K562 (cell line): Measurements from ENCODE around the gene LUC7L. TPM values are rescaled to one million over a fixed set of nuclear protein-coding genes. Genes with fewer than 3 reads are reported as not detected.
A peak's percentile ranks its signal among the peaks of the same experiment; 100 is the strongest.

Experiments used
- CTBP1 ChIP-seq: fragments of 450-650 bp; IDR thresholded peaks from 2 replicates; pipeline ENCODE4 v1.6.1; 2016; ENCODE audit warnings: borderline replicate concordance
- EGR1 ChIP-seq: fragments of 450-650 bp; conservative IDR thresholded peaks from 2 replicates; pipeline ENCODE4 v1.6.1; 2017; ENCODE audit warnings: mild to moderate bottlenecking
- FUS ChIP-seq: fragments of 200-400 bp; formaldehyde crosslinking; optimal IDR thresholded peaks from 2 replicates; pipeline ENCODE3; 2017; ENCODE audit warnings: low read depth, low read length
- GATAD2B ChIP-seq: fragments of 450-650 bp; IDR thresholded peaks from 2 replicates; pipeline ENCODE4 v1.6.1; 2017; ENCODE audit warnings: mild to moderate bottlenecking, borderline replicate concordance
- HLTF ChIP-seq: fragments of 450-650 bp; IDR thresholded peaks from 2 replicates; pipeline ENCODE4 v1.6.1; 2016
- HNRNPL ChIP-seq: fragments of 200-400 bp; formaldehyde crosslinking; IDR thresholded peaks from 2 replicates; pipeline ENCODE4 v1.6.1; 2017; ENCODE audit warnings: low read depth, mild to moderate bottlenecking, low read length
- MAFF ChIP-seq: IDR thresholded peaks from 2 replicates; pipeline ENCODE4 v1.6.1; 2012; ENCODE audit warnings: low read length, improper control_type of control experiment
- MCM7 ChIP-seq, 2 experiments: fragments of 450-650 bp; IDR thresholded peaks; 2 replicates each; pipeline ENCODE4 v1.6.1; 2016 to 2018
- PHTF2 ChIP-seq: fragments of 250-450 bp; sonication (Bioruptor Pico); IDR thresholded peaks from 2 replicates; pipeline ENCODE4 v1.5.0; 2021; ENCODE audit warnings: mild to moderate bottlenecking
- POLR2H ChIP-seq: IDR thresholded peaks from 2 replicates; pipeline ENCODE4 v1.6.1; 2016; ENCODE audit warnings: missing genetic modification characterization, low read depth, mild to moderate bottlenecking, control low read depth, missing compliant biosample characterization, moderate library complexity
- PTRF ChIP-seq: fragments of 450-650 bp; IDR thresholded peaks from 2 replicates; pipeline ENCODE4 v1.6.1; 2016; ENCODE audit warnings: mild to moderate bottlenecking, missing genetic modification characterization, missing compliant biosample characterization
- SOX6 ChIP-seq: fragments of 450-650 bp; IDR thresholded peaks from 2 replicates; pipeline ENCODE4 v1.6.1; 2014; ENCODE audit warnings: mild to moderate bottlenecking
- TARDBP ChIP-seq: fragments of 450-650 bp; IDR thresholded peaks from 2 replicates; pipeline ENCODE4 v1.6.1; 2016
- TOE1 ChIP-seq, 2 experiments: fragments of 450-650 bp in 1 of 2; sonication (generic) in 1 of 2; formaldehyde crosslinking in 1 of 2; IDR thresholded peaks; 2 replicates each; pipeline versions ENCODE4 v1.7.1 to v1.8.0; 2016 to 2022; ENCODE audit warnings: borderline replicate concordance in 2 of 2, mild to moderate bottlenecking in 2 of 2, antibody characterized with exemption in 1 of 2, inconsistent platforms in 1 of 2, low read depth in 1 of 2, missing genetic modification reagents in 1 of 2, moderate library complexity in 1 of 2
- ZNF165 ChIP-seq: fragments of 250-450 bp; sonication (Bioruptor Pico); IDR thresholded peaks from 2 replicates; pipeline ENCODE4 v1.4.0; 2020; ENCODE audit warnings: borderline replicate concordance
- polyA plus RNA-seq, 8 experiments: library from polyadenylated mRNA; depleted of rRNA in 4 of 8; stranded (reverse) in 5 of 8; unstranded in 3 of 8; fragments of >200 nt; fragmentation: Nextera tagmentation in 2 of 8; fragmentation: Illumina TruSeq in 1 of 8; extraction: Ambion mirVana in 2 of 8; extraction: Trizol in 1 of 8; gene quantifications; 2 replicates each; pipeline versions ENCODE4 v1.2.1 to v1.2.3, GENCODE V29; 2011 to 2014; ENCODE audit warnings: inconsistent platforms in 1 of 8, missing spikeins in 1 of 8
- total RNA-seq, 7 experiments: library from RNA; depleted of rRNA in 6 of 7; stranded (reverse); fragments of >200 nt in 6 of 7; fragmentation: Illumina TruSeq in 2 of 7; extraction: Trizol in 2 of 7; gene quantifications; 2 replicates each; pipeline versions ENCODE4 v1.2.1 to v1.2.3, GENCODE V29; 2011 to 2021; ENCODE audit warnings: low replicate concordance in 1 of 7
- TF ChIP-seq, protein P1 (sequence below): fragments of 250-450 bp; sonication (Bioruptor Pico); IDR thresholded peaks from 2 replicates; pipeline ENCODE4 v1.5.0; 2021; ENCODE audit warnings: mild to moderate bottlenecking, moderate library complexity
- TF ChIP-seq, protein P2 (sequence below): sonication (generic); formaldehyde crosslinking; IDR thresholded peaks from 2 replicates; pipeline ENCODE4 v1.8.0; 2022; ENCODE audit warnings: mild to moderate bottlenecking, missing genetic modification reagents
- TF ChIP-seq, protein P3 (sequence below): fragments of 250-450 bp; sonication (Bioruptor Pico); IDR thresholded peaks from 2 replicates; pipeline ENCODE4 v1.5.0; 2022; ENCODE audit warnings: mild to moderate bottlenecking
- TF ChIP-seq, protein P4 (sequence below), 2 experiments: IDR thresholded peaks; 2 replicates each; pipeline ENCODE4 v1.6.1; 2011; ENCODE audit warnings: borderline replicate concordance in 1 of 2, control low read depth in 1 of 2, low read depth in 1 of 2, low read length in 1 of 2, mild to moderate bottlenecking in 1 of 2, mixed read lengths in 1 of 2, moderate library complexity in 1 of 2; ENCODE audit not compliant: insufficient read depth in 1 of 2, insufficient read length in 1 of 2, poor library complexity in 1 of 2, severe bottlenecking in 1 of 2; ENCODE audit errors: extremely low read depth in 1 of 2
- TF ChIP-seq, protein P5 (sequence below): fragments of 250-450 bp; sonication (Bioruptor Pico); IDR thresholded peaks from 2 replicates; pipeline ENCODE4 v1.8.0; 2021; ENCODE audit warnings: moderate library complexity, mild to moderate bottlenecking, inconsistent platforms

The LUC7L gene
- total and polyA plus RNA-seq, 9 of the 15 experiments (the other 6 are each of a cell fraction or from before 2014, with no cell fraction given) = 1.7 to 93.3 (median 59.5) TPM

DNA sequence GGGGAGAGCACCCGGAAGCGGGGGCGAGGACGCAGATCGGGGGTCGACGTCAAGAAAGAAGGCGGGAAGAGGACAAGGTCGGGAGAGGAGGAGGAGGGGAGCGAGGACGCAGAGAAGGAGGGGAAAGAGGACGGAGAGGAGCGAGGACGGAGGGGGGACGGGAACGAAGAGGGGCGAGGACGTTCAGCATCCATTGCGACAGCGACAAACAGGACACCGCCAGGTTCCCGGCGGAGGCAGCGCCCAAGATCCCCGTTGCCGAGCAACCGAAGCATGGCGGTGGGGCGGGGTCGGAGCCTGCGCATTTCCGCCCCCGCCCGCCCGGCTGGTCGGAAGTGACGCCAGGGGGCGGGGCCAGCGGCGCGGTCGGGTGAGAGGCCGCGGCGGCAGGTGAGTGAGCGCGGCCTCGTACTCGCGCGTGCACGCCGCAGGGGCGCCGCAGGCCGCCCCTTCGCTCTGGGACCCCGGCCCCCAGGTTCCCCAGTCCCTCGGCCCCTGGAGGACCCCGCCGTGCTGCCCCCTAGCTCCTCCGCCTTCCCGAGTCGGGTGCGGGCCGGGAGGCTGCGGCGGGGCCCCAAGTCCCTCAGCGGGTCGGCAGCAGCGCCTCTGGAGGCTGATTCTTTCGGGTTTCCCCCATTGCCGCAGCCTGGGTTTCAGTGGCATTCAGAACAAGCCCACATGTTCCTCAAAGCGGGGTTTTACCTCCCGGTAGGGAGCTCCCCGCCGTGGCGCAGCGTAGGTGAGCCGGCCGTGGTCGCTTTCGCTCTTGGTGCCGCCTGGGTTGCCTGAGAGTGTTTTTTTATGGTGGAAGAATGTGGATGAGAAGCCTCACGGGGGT, 5.4 kb upstream of the LUC7L start, which contains the start of gene FAM234A (continued):
- TF ChIP-seq, protein P1, sequence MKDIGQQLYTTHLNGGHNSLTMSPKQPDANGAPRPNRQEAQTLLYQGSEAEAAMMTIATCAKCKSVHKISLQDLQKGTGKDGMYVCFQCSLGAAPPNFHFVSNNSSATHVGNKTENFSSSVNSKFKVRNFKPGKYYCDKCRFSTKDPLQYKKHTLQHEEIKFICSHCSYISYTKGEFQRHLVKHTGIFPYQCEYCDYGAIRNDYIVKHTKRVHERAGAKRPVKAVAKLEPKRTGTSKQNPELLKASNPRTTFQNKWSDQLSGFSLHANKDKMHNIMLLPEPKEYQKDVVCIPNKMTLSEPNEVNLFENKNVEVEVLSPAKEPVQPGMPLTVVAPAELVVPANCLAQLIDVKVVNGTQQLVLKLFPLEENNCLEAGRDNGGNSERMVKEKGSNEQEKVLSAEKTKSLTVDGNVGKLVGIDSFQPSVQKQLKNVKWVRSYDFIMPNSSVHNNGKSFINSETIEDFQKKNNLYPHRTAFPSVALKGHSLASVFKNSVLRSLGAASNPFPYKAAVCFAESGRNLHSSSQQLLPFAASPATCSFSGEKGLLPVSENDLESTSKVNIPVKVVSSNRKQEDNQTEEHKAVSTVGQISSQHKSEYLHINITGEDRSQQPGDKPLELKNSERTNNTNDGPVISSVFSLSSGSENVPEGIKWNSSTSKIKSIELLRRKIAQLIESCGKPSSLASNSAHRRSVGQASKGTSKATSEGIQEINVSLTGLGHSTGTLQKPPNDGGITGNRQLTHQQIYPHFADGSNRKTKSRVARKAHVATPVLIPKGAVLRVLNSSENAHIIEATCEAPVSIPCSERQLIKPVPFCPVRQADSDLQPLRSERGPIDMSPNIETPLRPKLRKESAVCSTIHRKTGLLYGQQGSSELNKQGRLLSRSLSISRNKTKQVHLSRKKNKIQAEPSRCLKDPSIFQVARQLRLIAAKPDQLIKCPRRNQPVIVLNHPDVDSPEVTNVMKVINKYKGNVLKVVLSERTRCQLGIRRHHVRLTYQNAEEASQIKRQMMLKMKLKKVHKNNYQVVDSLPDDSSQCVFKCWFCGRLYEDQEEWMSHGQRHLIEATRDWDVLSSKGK (CRISPR knock-in tag) = no peak
- TF ChIP-seq SOX6 (peak; percentile 19; the same call in 1 of the 2 replicates), HLTF (peak; percentile 90; the same call in 1 of the 2 replicates), PHTF2 (CRISPR knock-in tag) (no peak), FUS (no peak), ZNF165 (CRISPR knock-in tag) (no peak), EGR1 (peak; percentile 99), CTBP1 (peak; percentile 93), PTRF (tag) (no peak), POLR2H (tag) (peak; percentile 79), MCM7 (IDR thresholded peaks at IDR 0.05) (no peak), GATAD2B (peak; percentile 86), HNRNPL (no peak), MAFF (no peak), TOE1 (IDR thresholded peaks at IDR 0.05; ENCODE audit: borderline replicate concordance) (peak; percentile 49; the same call in 1 of the 2 replicates), TOE1 (CRISPR knock-in tag; IDR thresholded peaks at IDR 0.05; ENCODE audit: borderline replicate concordance, low read depth) (no peak), TARDBP (peak; percentile 77)
- TF ChIP-seq, protein P2, sequence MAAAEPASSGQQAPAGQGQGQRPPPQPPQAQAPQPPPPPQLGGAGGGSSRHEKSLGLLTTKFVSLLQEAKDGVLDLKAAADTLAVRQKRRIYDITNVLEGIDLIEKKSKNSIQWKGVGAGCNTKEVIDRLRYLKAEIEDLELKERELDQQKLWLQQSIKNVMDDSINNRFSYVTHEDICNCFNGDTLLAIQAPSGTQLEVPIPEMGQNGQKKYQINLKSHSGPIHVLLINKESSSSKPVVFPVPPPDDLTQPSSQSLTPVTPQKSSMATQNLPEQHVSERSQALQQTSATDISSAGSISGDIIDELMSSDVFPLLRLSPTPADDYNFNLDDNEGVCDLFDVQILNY (CRISPR knock-in tag) = no peak
- TF ChIP-seq, protein P3, sequence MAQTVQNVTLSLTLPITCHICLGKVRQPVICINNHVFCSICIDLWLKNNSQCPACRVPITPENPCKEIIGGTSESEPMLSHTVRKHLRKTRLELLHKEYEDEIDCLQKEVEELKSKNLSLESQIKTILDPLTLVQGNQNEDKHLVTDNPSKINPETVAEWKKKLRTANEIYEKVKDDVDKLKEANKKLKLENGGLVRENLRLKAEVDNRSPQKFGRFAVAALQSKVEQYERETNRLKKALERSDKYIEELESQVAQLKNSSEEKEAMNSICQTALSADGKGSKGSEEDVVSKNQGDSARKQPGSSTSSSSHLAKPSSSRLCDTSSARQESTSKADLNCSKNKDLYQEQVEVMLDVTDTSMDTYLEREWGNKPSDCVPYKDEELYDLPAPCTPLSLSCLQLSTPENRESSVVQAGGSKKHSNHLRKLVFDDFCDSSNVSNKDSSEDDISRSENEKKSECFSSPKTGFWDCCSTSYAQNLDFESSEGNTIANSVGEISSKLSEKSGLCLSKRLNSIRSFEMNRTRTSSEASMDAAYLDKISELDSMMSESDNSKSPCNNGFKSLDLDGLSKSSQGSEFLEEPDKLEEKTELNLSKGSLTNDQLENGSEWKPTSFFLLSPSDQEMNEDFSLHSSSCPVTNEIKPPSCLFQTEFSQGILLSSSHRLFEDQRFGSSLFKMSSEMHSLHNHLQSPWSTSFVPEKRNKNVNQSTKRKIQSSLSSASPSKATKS (CRISPR knock-in tag) = no peak
- TF ChIP-seq, protein P4, sequence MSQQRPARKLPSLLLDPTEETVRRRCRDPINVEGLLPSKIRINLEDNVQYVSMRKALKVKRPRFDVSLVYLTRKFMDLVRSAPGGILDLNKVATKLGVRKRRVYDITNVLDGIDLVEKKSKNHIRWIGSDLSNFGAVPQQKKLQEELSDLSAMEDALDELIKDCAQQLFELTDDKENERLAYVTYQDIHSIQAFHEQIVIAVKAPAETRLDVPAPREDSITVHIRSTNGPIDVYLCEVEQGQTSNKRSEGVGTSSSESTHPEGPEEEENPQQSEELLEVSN (IDR thresholded peaks at IDR 0.05; ENCODE audit: borderline replicate concordance in 1 of 2, extremely low read depth in 1 of 2, insufficient read depth in 1 of 2, insufficient read length in 1 of 2, low read depth in 1 of 2, low read length in 1 of 2, poor library complexity in 1 of 2, severe bottlenecking in 1 of 2) = peak in 1 of 2 experiments; percentile 83
- TF ChIP-seq, protein P5, sequence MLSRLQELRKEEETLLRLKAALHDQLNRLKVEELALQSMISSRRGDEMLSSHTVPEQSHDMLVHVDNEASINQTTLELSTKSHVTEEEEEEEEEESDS (CRISPR knock-in tag) = no peak
